HCEC 1CT (cell line): ENCODE data around the gene ANKRD42.

Experiments
- DNase-seq: peaks from one replicate; pipeline ENCODE4 v3.0.0-alpha.2; 2017

Gene ANKRD42

GRCh38 chr11:83193315-83194280 is at the start of gene ANKRD42:
Gene ANKRD42, plus strand, starts transcription at chr11:83193712. Its CDS starts 959 bp downstream, at chr11:83194671.
- DNase-seq = peak; percentile 96

DNA sequence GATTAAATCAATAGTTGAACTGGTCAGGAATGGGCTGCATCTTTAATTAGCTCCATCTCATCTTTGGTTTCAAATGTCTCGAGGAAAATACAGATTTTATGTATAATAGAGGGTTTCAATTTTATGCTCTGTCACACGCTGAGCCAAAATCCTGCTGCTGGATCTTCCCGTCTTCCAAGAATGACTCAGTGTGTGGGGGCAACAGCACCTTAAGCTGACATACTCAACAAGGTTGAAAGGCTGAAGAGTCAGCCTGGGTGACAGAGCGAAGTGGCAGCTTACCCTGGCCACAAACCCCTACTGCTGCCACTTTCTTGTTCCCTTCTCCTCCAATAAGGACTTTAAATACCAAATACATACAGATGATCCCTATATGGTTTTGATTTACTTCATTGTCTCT is 45.6 kb upstream of the ANKRD42 start:
- no peak for DNase-seq

DNA sequence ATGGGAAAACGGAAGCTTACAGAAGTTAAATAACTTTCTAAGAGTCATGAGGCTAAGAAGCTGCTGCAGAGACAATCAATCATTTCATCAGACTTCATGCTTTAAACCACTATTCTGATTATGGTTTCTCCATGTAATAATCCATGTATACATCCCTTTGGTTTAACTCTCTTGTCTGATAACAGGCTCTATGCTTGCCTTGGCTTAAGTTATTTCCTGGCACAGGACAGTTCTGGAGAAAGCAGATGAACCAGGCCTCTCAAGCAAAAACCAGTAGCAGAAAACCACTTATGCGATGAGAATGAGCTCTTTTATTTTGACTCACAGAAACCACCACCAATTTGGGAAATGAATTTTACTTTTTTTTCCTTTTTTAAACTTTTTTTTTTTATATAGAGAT is 43.1 kb upstream of the ANKRD42 start:
- no peak for DNase-seq

DNA sequence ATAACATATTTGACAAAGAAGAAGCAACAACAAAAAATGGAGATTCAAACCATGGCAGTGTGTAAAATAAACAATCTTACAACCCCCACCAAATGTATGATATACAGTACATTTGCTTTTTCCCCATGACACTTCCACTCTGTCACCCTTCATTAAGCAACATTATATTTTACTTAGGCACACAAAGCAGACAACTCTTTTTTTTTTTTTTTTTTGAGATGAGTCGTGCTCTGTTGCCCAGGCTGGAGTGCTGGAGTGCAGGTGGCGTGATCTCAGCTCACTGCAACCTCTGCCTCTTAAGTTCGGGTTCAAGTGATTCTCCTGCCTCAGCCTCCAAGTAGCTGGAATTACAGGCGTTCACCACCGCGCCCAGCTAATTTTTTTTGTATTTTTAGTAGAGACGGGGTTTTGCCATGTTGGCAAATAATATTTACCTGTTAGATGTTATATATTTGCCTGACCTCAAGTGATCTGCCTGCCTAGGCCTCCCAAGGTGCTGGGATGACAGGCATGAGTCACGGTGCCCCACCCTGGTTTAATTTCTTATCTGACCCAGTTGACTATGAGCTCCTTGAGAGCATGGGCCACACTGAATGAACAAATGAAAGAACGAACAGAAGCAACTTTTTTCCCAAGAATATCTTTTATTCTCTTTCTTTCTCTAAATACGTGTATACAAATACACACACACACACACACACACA is 42.1 kb upstream of the ANKRD42 start:
- DNase-seq = peak; percentile 34

DNA sequence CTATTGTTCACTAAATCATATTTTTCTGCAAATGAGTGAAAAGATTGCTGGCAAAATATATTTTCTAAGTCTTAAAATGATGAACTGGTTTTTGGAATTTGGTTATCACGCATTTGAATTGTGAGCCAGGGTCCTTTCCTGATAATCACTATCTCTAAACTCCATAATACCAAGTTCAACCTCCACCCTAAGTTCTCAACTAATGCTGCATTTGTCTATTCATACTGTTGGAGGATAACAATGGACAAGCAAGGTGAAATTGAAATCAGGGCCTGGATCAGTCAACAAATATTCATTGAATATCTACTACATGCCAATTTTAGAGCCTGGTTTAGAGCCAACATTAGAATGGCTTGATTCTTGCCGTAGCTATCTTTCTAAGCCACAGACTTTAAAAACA is 41.2 kb upstream of the ANKRD42 start:
- DNase-seq = no peak

GRCh38 chr11:83153764-83154163 is 39.7 kb upstream of the ANKRD42 start:
- no peak for DNase-seq

DNA sequence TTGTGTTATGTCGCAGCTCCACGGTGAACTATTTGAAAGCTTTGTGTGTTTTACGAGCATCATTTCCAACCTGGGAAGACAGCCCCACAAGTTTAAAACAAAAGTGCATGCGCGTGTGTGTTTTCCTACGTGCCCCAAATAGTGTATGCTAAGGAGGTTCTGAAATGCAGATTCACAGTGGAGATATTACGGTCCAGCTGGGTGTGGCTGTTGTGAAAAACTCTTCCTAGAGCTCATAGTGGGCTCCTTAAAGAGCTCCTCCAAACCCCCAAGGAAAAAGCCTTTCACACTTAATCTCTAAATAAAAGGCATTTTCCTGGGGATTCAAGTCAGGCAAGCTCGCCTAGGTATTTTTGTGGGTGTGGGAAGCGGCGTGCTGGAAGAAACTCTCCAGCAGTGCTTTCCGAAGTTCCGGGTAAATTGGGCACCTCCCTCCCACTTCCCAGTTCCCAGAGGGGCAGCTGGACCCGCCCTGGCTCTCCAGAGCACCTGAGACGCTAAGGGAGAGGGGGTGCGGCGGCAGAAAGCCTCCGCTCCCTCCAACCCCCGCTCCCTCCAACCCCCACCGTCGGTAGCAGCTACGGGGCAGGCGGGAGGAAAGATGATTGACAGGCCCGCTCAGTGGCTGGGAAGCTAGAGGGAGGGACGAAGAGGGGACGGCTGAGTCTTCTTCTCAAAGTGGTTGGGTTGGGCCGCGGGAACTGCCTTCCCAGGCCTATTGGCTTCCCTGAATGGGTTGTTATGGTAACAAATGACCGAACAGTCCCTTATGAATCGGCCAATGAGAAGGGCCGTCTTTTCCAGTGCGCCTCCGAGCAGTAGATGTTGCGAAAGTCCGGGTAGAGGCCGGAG is 37.1 kb upstream of the ANKRD42 start:
- peak; percentile 100 for DNase-seq

- DNase-seq = no peak
These were observed 36.4 kb upstream of the ANKRD42 start, which contains the start of gene PCF11 for GRCh38 chr11:83156996-83157593. Gene PCF11, plus strand, starts transcription at chr11:83157131. Its CDS starts 309 bp downstream, at chr11:83157440.

DNA sequence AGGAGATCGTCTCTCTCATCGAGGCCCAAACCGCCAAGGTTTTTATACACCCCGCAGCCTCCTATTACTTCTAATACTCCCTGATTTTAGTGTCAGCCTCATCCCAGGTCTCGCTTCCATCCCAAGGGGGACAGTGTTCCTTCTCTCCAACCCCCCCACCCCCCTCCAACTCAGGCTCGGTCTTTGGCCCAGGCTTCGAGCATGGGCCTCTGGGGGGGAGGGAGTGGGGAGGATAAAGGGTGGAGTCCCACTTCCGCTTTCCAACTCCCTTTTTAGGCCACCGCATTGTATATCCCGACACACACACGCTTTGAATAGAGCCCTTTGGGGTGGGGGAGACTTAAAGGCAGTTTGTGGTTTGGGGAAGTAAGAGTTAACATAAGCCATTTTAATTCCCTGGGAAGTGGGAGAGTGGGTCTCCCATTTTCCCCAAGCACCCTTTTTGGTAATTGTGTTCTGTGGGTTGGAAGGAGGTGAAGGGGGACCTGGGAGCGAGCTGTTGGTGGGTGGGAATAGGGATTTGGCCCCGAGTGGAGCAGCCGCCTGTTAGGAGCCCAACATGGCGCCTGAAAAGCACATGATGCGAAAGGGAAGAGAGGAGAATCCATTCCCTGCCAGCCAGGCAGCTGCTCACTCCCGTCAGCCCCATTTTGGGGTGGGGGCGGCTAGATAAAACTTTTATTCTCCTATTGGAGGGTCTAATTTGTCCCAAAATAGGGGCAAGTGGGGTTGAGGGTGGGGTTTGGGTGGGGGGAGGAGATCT is 35.7 kb upstream of the ANKRD42 start:
- peak; percentile 40 for DNase-seq

- DNase-seq = peak; percentile 36
These were observed 35.1 kb upstream of the ANKRD42 start for GRCh38 chr11:83158357-83158786.

DNA sequence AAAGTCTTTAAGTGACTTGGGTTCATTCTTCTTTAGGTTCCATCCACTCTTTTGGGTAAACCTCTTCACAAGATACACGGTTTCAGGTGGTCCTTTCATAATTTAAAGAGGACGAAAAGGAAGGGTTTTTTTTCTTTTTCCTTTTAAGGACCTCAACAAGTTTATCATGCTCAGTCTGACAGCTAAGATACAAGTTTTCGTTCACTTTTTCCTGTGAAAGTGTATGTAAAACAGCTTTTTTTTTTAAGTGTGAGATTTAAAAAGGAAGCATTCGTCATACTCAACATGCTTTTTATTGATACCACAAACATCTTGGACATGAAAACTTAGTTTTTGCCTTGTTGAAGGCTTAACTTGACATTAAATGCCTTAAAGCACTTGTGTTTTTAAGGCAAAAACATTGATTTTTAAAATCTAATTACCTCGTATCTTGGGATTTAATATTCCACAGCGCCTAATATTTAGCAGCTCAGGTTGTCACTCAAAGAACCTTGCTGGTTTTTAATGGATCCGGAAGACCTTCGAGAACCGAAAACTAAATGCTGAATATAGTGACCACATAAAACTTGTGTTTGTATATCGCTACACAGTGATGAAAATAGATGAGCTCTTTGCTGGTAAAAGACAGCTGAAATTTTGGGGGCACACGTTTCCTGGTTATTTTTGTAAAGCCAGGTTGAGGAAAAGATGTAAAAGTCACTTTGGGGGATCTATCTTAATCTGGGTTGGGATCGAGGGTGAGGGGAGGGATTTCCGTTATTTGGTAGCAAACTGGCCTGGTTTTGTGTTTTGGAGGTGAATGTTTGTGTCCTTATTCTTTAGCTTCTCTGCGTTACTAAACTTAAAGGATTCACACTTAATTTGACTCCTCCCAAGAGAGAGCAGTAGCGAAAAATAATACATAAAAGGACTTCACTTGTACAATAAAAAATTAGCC is 34.3 kb upstream of the ANKRD42 start:
- no peak for DNase-seq

- peak; percentile 50 for DNase-seq
These were observed 33.3 kb upstream of the ANKRD42 start for GRCh38 chr11:83159902-83160865.

DNA sequence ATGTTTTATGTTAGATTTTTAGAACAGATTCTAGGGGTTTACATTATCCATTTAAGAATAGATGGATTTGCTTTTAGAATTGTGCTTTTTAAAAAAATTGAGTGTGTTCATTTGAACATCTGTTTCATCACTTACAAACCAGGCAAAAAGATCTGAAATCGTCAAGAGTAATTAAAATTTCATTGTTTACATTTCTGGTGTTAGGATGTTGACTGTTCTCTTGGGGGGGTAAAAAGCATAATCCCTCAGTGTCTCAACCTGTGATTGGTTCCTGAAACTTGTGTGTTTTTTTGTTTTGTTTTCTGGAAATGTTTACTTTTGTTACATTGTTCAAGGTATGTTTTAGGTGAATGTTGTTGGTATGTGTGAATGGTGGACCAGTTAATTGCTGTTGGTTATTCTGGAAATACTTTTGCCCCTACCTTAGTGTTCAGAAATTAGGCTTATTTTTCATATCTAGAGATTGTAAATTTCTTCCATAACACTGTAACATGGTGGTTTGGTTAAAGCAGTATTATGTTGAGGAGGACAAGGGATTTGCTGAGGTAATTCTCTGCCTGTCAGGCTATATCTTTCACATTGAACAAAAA is 31.8 kb upstream of the ANKRD42 start:
- no peak for DNase-seq

GRCh38 chr11:83162377-83162776 is 31.1 kb upstream of the ANKRD42 start:
- no peak for DNase-seq

DNA sequence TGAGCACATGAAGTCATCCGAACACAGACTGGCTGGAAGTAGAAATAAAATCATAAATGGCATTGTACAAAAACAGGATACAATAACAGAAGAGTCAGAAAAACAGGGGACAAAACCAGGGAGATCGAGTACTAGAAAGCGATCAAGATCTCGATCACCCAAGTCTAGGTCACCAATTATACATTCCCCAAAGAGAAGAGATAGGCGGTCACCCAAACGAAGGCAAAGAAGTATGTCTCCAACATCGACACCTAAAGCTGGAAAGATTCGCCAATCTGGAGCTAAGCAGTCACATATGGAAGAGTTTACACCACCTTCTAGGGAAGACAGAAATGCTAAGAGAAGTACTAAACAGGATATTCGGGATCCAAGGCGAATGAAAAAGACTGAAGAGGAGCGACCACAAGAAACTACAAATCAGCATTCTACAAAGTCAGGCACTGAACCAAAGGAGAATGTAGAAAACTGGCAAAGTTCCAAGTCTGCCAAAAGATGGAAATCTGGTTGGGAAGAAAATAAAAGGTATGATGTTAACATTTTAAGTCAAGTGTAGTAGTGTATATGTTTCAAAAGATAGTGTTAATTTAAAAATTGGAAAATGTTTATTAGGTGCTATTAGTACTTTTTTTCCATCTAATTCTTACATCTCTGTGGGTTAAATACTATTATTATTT is 27.2 kb upstream of the ANKRD42 start:
- no peak for DNase-seq

GRCh38 chr11:83168756-83169155 is 24.8 kb upstream of the ANKRD42 start:
- DNase-seq = no peak

DNA sequence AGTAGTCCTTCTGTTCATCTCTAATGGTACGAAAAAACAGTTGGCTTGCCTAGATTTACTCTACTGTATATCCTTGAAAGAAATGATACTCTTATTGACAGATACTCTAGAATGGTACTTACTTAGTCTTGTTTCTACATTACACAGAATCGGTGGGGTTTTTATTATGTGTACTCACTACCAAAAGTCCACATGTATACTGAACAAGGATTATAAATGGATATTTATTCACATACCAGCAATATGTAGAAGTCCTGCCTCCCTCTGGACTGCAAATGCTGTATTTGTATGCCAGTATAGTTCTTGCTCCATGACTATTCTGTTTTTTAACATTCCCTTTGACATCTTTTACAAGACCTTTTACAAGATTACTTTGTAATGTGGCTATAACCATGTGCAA is 22.6 kb upstream of the ANKRD42 start:
- DNase-seq = no peak

DNA sequence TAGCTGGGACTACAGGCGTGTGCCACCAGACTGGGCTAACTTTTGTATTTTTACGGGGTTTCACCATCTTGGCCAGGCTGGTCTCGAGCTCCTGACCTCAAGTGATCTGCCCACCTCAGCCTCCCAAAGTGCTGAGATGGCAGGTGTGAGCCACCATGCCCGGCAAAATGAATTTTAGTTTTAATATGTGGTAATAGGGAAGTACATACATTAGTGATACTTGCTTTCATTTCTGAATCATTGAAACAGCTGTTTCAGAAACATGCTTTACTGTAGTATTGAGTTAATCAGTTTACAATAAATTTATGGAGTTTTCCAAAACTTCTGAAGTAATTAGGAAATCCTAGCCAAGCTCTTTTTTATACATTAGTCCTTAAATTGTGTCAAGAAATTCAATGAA is 21.0 kb upstream of the ANKRD42 start:
- DNase-seq = no peak
